HG02571 (cell line): ENCODE results near the gene CRYBG1.
"Not testable (repeated sequence)": the region's sequence is repeated elsewhere in the genome, so short reads cannot be mapped to it uniquely, and the experiment has no call there.

Experiments used
- ATAC-seq: cut with Tn5 transposase; IDR thresholded peaks from one replicate; pipeline ENCODE4 v1.9.1; 2021; ENCODE audit warnings: mild to moderate bottlenecking, moderate library complexity; ENCODE audit not compliant: unreplicated experiment

Gene CRYBG1

GRCh38 chr6:106372838-106373501, 12.5 kb downstream of the CRYBG1 start:
- no peak for ATAC-seq

DNA sequence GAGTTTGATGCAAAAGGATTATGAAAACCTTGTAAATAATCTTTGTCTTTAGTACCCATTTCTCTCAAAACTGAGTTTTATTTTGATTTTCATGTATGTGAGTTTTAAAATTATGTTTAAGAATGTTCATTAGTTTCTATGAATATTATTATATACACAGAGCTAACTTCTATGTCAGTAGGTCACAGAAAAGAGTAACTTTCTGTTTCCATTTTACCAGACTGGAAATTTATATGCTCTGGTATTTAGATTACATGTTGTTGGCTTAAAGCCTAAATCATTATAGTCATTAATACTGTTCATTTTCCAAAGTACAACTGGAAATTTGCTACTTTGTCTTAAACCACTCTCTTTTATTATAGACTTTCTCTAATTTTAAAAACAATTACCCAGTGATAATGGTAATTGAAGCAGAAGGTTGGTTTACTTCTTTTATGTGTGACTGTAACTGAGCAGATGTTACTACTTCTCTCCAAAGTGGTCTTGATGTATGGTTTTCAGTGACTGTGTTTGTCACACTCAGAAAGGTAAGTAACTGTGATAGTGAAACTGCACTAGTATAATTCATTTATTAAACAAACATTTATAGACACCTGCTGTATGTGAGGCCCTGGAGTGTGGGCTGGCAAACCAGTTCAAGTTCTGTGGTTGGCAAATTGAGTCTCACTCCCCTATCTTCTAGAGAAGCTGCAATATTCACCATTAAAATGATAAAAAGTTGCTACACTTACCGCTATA, 13.2 kb downstream of the CRYBG1 start:
- no peak for ATAC-seq

GRCh38 chr6:106377061-106377540, 16.6 kb downstream of the CRYBG1 start:
- no peak for ATAC-seq

DNA sequence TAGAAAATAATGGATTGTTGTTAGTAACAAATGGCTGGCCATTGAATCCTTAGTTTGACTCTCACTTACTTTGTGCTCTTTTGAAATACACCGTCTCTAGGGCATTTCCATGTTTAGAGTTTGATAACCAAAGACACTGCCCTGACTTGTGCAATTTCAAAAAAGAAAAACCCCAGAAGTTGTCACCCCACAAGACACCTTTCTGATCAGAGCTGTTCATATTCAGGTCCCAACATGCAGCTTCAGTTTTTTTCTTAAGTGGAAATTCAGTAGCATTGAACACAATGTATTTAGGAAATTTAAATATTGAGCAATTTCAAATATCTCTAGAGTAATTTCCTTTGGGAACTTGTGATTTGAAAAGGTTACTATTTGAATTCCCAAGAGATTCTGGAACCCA, 19.4 kb downstream of the CRYBG1 start:
- no peak for ATAC-seq

DNA sequence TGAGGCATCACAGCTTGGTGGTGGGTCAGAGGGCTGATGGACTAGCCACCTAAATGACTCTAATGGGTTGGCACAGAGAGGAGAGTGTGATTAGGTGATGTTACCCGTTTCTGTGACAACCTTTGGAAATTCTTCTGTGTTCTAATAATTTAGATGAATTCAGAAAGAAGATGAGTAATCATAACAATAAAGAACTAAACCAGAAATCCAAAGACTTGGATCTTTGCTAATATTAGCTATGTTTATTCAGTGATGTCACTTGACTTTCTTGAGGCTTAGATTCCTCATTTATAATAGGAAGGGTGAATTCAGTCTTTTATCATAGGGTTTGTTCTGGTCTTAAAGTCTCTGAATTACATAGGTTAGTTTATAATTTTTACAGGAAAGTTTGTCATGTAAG, 19.9 kb downstream of the CRYBG1 start:
- ATAC-seq, result no peak

DNA sequence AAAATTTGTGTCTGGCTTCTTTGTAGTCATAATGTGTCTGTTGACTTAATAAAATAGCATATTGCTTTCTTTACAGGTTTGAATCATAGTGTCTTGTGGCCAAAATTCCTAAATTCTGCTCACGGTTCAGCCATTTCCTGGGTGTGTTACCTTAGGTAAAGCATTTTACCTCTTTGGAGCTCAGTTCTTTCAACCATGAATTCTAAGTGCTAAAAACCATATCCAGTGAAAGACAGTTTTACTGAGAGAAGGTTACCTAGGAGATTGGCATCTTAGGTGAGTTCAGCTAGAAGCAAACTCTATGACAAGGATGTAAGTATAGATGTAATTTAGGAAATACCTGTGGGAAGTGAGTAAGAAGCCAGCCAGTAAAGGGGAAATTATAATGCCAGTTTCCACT, 20.7 kb downstream of the CRYBG1 start:
- no peak for ATAC-seq

DNA sequence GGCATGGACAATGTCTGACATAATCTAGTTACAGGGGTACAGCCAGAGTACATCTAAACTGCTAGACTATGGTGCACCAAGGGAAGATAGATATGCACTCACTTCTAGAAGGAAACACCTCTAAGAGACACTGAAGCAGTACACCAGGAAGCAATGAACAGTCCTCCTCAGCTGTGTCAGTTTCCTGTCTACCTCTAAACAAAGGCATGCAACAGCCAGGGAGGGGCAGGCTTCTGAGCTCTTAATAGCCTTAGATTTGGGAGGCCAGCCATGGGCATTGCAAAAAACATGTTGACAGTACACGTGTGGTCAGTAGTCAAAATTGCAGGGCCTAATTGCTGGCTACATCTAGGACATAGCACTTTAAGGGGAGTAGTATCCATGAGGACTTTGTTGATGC, 21.4 kb downstream of the CRYBG1 start:
- no peak for ATAC-seq

GRCh38 chr6:106383573-106383972, 23.1 kb downstream of the CRYBG1 start:
- ATAC-seq, result no peak

- ATAC-seq, result no peak
Measured at GRCh38 chr6:106385530-106385929, 25.0 kb downstream of the CRYBG1 start.

- no peak for ATAC-seq
Measured at GRCh38 chr6:106387875-106388274, 27.4 kb downstream of the CRYBG1 start.

- no peak for ATAC-seq
Measured at GRCh38 chr6:106390088-106390487, 29.6 kb downstream of the CRYBG1 start.

GRCh38 chr6:106396426-106397220, 36.1 kb downstream of the CRYBG1 start:
- no peak for ATAC-seq

DNA sequence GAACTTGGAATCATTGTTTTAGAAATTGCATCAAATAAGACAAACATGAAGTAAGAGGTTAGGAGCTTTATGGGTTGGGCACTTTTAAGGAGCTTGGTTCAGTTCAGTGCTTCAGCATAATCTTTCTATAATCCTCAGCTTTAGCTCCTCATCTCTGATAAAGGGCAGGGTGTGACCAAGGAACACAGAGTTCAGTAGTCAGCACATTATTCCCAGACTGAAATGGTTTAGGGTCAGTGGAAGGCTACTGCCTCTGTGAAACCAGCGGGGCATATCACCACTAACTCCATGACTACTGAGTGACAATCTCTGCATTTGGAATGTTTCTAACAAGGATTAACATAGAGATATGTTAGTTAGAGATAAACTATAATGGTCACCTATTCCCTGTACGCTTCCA, 36.9 kb downstream of the CRYBG1 start:
- ATAC-seq, result no peak

- ATAC-seq, result no peak
Measured at GRCh38 chr6:106398621-106399020, 38.1 kb downstream of the CRYBG1 start.

DNA sequence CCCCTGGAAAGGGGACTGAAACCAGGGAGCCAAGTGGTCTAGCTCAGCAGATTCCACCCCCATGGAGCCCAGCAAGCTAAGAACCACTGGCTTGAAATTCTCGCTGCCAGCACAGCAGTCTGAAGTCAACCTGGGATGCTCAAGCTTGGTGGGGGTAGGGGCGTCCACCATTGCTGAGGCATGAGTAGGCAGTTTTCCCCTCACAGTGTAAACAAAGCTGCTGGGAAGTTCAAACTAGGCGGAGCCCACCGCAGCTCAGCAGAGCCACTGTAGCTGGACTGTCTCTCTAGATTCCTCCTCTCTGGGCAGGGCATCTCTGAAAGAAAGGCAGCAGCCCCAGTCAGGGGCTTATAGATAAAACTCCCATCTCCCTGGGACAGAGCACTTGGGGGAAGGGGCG, 44.5 kb downstream of the CRYBG1 start:
- ATAC-seq, result not testable (repeated sequence)

DNA sequence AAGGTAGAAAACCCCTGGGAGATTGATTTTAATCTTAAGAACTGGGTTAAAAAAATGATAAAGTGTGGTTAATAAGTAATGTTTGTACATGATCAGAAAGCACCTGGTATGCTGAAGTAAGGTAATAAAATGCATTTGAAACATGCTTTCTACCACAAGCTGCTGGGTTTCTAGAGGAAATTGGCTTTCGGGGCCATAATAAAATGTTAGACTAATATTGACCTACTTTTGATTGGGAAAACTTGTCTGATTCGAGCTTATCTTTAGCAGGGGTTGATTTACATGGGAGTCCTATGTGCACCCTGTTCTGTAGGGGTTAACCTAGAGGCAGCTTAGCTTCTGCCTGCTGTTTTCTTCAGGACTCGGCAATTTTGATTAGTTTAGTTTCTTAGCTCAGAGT, 50.5 kb downstream of the CRYBG1 start:
- ATAC-seq, result no peak

GRCh38 chr6:106411643-106412200, 51.2 kb downstream of the CRYBG1 start:
- ATAC-seq, result no peak

- ATAC-seq, result no peak
Measured at GRCh38 chr6:106413016-106413415, 52.5 kb downstream of the CRYBG1 start.

DNA sequence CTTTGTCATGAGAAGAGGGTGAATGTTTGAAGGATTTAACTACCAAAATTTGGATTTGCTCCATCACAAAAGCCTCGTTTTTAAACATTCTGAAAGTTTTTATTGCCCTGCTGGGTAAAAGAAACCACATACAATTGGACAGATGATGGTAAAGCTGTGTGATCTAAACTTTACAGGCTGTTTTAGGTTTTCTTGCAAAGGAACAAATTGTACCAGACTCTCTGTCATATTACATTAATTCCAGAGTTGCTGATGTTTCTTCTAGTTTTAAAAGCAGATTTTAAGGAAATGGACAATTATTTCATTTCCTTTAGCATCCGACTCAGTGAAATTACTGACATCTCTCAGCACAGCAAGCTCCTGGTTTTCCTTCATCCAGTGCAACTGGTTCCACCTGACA, 53.2 kb downstream of the CRYBG1 start:
- no peak for ATAC-seq

- ATAC-seq, result no peak
Measured at GRCh38 chr6:106415921-106416320, 55.4 kb downstream of the CRYBG1 start.

- no peak for ATAC-seq
Measured at GRCh38 chr6:106417572-106418147, 57.1 kb downstream of the CRYBG1 start.
